ENCODE data around the gene SPDEF. TPM values are rescaled to one million over a fixed set of nuclear protein-coding genes. Genes with fewer than 3 reads are reported as not detected.

SPDEF gene
- total and polyA plus RNA-seq, 2 of the 13 experiments (the other 11 are each of a cell fraction or from before 2014, with no cell fraction given) = not detected

- no peak overlapping the region for H2AFZ ChIP-seq (ENCODE audit: low read length)
- BruUV-seq (replicated peaks) = no TSS peak
- H4K20me1 ChIP-seq (ENCODE audit: insufficient read depth, low read length) = no peaks in the 10 kb centered on the region
- in situ Hi-C loops (cut with HindIII; ENCODE audit: extremely low pct_ligation_motif_present, low pct_unique_long_range_greater_than_20kb) (no loop called here), intact Hi-C loops (cut with micrococcal nuclease; ENCODE audit: unreplicated experiment) (loop anchor here (2.0 kb wide), 1 partner anchor 62 kb away; no protein-coding TSS in a partner anchor)
- H3K9ac ChIP-seq (ENCODE audit: insufficient read depth, low read depth, low read length) = no peak overlapping the region
- H3K27ac ChIP-seq (ENCODE audit: extremely low read length, insufficient read depth, low read length) = no peak overlapping the region
- H3K36me3 ChIP-seq (replicated peaks in 1 of 2; ENCODE audit: control insufficient read depth in 1 of 2, insufficient read depth in 2 of 2, low read length in 2 of 2) = no peaks in the 10 kb centered on the region
- TF ChIP-seq ZNF335 (CRISPR knock-in tag; IDR thresholded peaks at IDR 0.05) (no peak), KLF9 (CRISPR knock-in tag; IDR thresholded peaks at IDR 0.05; ENCODE audit: low read depth) (no peak)
- WGBS (ENCODE audit: low lambda C conversion rate) = 16% methylated on average over 5 of the region's 5 CpGs
- CTCF ChIA-PET (ENCODE audit: low intra/inter-chr PET ratio, low total read pairs) = no interaction called here
- H3K79me2 ChIP-seq (ENCODE audit: insufficient read depth, low read length) = no peaks in the 10 kb centered on the region
- H3K4me3 ChIP-seq (replicated peaks in 1 of 3; ENCODE audit: insufficient read depth in 1 of 3, low read depth in 2 of 3, low read length in 3 of 3) = no peak overlapping the region
- POLR2A ChIA-PET = no interaction called here
- H3K27me3 ChIP-seq (ENCODE audit: control insufficient read depth in 1 of 2, insufficient read depth in 2 of 2, low read length in 2 of 2) = peaks cover 10 to 51% of the 10 kb centered on the region in 2 experiments; a peak in 4 of 5 replicates
- peaks cover 27% of the 10 kb centered on the region for H3K4me1 ChIP-seq (ENCODE audit: insufficient read depth, low read length)
- DNase-seq (ENCODE audit: low spot score) (no peak), FAIRE-seq (no peak), ATAC-seq (no peak)
- no peak overlapping the region for H3K4me2 ChIP-seq (ENCODE audit: low read depth, low read length)
- H3K9me3 ChIP-seq (ENCODE audit: low read length) = no peaks in the 10 kb centered on the region
These were observed 31.6 kb downstream of the SPDEF start for GRCh38 chr6:34524499-34524898.

- TF ChIP-seq ZNF768 (CRISPR knock-in tag; IDR thresholded peaks at IDR 0.05) (peak; percentile 96), ZMYM3 (CRISPR knock-in tag; IDR thresholded peaks at IDR 0.05) (peak; percentile 52; the same call in 1 of the 2 replicates)
- TF ChIP-seq, protein P1, sequence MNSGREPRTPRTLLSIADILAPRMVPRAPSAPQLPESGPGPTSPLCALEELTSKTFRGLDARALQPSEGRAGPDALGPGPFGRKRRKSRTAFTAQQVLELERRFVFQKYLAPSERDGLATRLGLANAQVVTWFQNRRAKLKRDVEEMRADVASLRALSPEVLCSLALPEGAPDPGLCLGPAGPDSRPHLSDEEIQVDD (CRISPR knock-in tag; IDR thresholded peaks at IDR 0.05; ENCODE audit: borderline replicate concordance) = no peak
- in situ Hi-C loops (cut with HindIII; ENCODE audit: extremely low pct_ligation_motif_present, low pct_unique_long_range_greater_than_20kb) = no loop called here
- no peak for FAIRE-seq
- CTCF ChIA-PET (ENCODE audit: low intra/inter-chr PET ratio, low total read pairs) = no interaction called here
- ATAC-seq = no peak
- Histone ChIP-seq H3K79me2 (ENCODE audit: insufficient read depth, low read length) (no peaks in the 10 kb centered on the region), H2AFZ (ENCODE audit: low read length) (no peak overlapping the region), H3K4me2 (ENCODE audit: low read depth, low read length) (no peak overlapping the region), H3K4me1 (ENCODE audit: insufficient read depth, low read length) (peaks cover 27% of the 10 kb centered on the region), H3K27me3 (ENCODE audit: control insufficient read depth in 1 of 2, insufficient read depth in 2 of 2, low read length in 2 of 2) (peaks cover 8 to 55% of the 10 kb centered on the region in 2 experiments; a peak in 4 of 5 replicates), H3K27ac (ENCODE audit: extremely low read length, insufficient read depth, low read length) (no peak overlapping the region), H3K9me3 (ENCODE audit: low read length) (no peaks in the 10 kb centered on the region), H4K20me1 (ENCODE audit: insufficient read depth, low read length) (no peaks in the 10 kb centered on the region), H3K4me3 (replicated peaks in 1 of 3; ENCODE audit: insufficient read depth in 1 of 3, low read depth in 2 of 3, low read length in 3 of 3) (no peak overlapping the region), H3K9ac (ENCODE audit: insufficient read depth, low read depth, low read length) (no peak overlapping the region), H3K36me3 (replicated peaks in 1 of 2; ENCODE audit: control insufficient read depth in 1 of 2, insufficient read depth in 2 of 2, low read length in 2 of 2) (no peaks in the 10 kb centered on the region)
- POLR2A ChIA-PET = no interaction called here
- intact Hi-C loops (cut with micrococcal nuclease; ENCODE audit: unreplicated experiment) = loop anchor here (2.0 kb wide), 1 partner anchor 61 kb away; no protein-coding TSS in a partner anchor
- no TSS peak for BruUV-seq (replicated peaks)
- 34% methylated on average over 8 of the region's 8 CpGs for WGBS (ENCODE audit: low lambda C conversion rate)
- DNase-seq (ENCODE audit: low spot score) = no peak
These were observed 32.5 kb downstream of the SPDEF start for GRCh38 chr6:34523441-34524206.

Data from HepG2 (cell line).